ENCODE measurements around the gene SHISAL1. TPM values are rescaled to one million over a fixed set of nuclear protein-coding genes. Genes with fewer than 3 reads are reported as not detected.

Gene SHISAL1
- total RNA-seq, 1 donor from 2014 or later: 2.1 TPM

- ATAC-seq (no peak), DNase-seq (ENCODE audit: low spot score) (no peak)
- intact Hi-C loops (cut with DNase I): no loop called here
These were observed 41.7 kb downstream of the SHISAL1 start for GRCh38 chr22:44271010-44271500.

- no peak for DNase-seq (ENCODE audit: low spot score)
These were observed 42.2 kb downstream of the SHISAL1 start for GRCh38 chr22:44270556-44270880.

GRCh38 chr22:44269757-44270555 lies 42.8 kb downstream of the SHISAL1 start:
- DNase-seq (ENCODE audit: low spot score): no peak
- no peak for ATAC-seq
- intact Hi-C loops (cut with DNase I): no loop called here

More at GRCh38 chr22:44270556-44270880, 42.2 kb downstream of the SHISAL1 start:
- ATAC-seq: no peak
- intact Hi-C loops (cut with DNase I): no loop called here

- intact Hi-C loops (cut with DNase I): no loop called here
- no peak for ATAC-seq
- no peak for DNase-seq (ENCODE audit: low spot score)
These were observed 43.6 kb downstream of the SHISAL1 start for GRCh38 chr22:44269117-44269498.

GRCh38 chr22:44268431-44269116 lies 44.2 kb downstream of the SHISAL1 start:
- ATAC-seq: no peak
- DNase-seq (ENCODE audit: low spot score): no peak
- intact Hi-C loops (cut with DNase I): no loop called here

GRCh38 chr22:44267856-44268255 lies 44.9 kb downstream of the SHISAL1 start:
- no peak for DNase-seq (ENCODE audit: low spot score)
- no peak for ATAC-seq
- intact Hi-C loops (cut with DNase I): no loop called here

GRCh38 chr22:44266796-44267760 lies 45.7 kb downstream of the SHISAL1 start:
- ATAC-seq (no peak), DNase-seq (ENCODE audit: low spot score) (no peak)
- intact Hi-C loops (cut with DNase I): no loop called here

GRCh38 chr22:44263547-44263946 lies 49.2 kb downstream of the SHISAL1 start:
- intact Hi-C loops (cut with DNase I): no loop called here
- peak; percentile 21 for DNase-seq (ENCODE audit: low spot score)
- no peak for ATAC-seq

GRCh38 chr22:44261861-44262595 lies 50.7 kb downstream of the SHISAL1 start:
- intact Hi-C loops (cut with DNase I): no loop called here
- DNase-seq (ENCODE audit: low spot score): peak; percentile 47
- no peak for ATAC-seq

- no peak for ATAC-seq
These were observed 51.4 kb downstream of the SHISAL1 start for GRCh38 chr22:44261164-44261860.

GRCh38 chr22:44260216-44261035 lies 52.3 kb downstream of the SHISAL1 start:
- ATAC-seq (no peak), DNase-seq (ENCODE audit: low spot score) (peak; percentile 33)
- intact Hi-C loops (cut with DNase I): no loop called here

More at GRCh38 chr22:44261164-44261860, 51.4 kb downstream of the SHISAL1 start:
- DNase-seq (ENCODE audit: low spot score): peak; percentile 30
- intact Hi-C loops (cut with DNase I): no loop called here

GRCh38 chr22:44259366-44260215 lies 53.2 kb downstream of the SHISAL1 start:
- intact Hi-C loops (cut with DNase I): no loop called here
- DNase-seq (ENCODE audit: low spot score) (peak; percentile 39), ATAC-seq (no peak)

- intact Hi-C loops (cut with DNase I): no loop called here
- ATAC-seq (no peak), DNase-seq (ENCODE audit: low spot score) (no peak)
These were observed 55.9 kb downstream of the SHISAL1 start for GRCh38 chr22:44256556-44257485.

- DNase-seq (ENCODE audit: low spot score): no peak
- intact Hi-C loops (cut with DNase I): no loop called here
- ATAC-seq: no peak
These were observed 56.7 kb downstream of the SHISAL1 start for GRCh38 chr22:44256085-44256484.

- DNase-seq (ENCODE audit: low spot score): no peak
- intact Hi-C loops (cut with DNase I): no loop called here
- no peak for ATAC-seq
These were observed 57.9 kb downstream of the SHISAL1 start for GRCh38 chr22:44254811-44255210.

All from sciatic nerve (tissue), 2 donors.